Activated CD8-positive, alpha-beta memory T cell treated with anti-CD3 and anti-CD28 coated beads for 24 hours (primary cell): Measurements from ENCODE around the gene BDH1.
"Not testable (repeated sequence)": the region's sequence is repeated elsewhere in the genome, so short reads cannot be mapped to it uniquely, and the experiment has no call there.

Experiments used
- DNase-seq: peaks from one replicate; pipeline ENCODE4 v3.0.0-alpha.2; 2020

Gene BDH1

DNA sequence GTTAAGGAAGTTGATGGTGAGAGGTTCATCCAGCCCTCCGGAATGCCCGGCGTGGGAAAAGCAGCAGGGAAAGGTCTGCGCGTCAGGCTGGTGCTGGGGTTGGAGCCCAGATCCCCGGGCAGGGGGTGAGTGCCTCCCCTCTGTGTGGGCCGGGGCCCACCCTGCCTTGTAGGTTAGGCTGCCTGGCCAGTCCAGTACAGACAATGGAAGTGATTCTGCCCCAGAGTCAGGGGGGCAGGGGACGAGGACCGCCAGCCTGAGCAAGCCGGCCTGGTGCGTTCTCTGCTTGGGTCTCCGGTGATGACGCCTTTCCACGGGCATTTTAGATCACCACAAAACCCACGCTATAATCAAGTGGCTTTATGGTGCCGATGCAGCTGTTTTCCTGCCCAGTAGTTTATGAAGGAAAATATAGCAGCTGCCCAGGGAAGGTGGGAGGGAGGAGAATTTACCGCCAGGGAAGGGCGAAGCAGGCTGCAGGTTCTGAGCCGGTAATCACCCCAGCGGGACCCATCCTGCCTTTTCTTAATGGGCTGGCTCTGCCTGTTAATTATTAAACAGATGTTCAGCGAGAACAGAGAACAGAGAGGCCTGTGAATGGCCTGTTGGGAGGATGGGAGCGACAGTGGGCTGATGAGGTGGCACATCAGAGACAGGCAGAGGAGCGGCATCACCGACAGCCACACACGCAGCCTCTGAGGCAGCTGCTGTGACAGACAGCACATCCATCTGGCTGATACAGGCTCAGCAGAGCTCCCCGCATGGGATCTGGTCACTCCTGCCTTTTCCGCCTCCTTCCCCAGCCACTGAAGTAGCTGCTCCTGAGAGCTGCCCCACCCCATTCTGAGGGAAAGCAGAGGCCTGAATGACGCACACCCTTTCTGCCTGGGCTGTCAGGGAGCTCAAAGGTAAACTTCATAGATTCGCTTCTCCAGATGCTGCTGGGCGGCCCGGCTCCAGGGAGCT lies 35.2 kb downstream of the BDH1 start:
- no peak for DNase-seq

DNA sequence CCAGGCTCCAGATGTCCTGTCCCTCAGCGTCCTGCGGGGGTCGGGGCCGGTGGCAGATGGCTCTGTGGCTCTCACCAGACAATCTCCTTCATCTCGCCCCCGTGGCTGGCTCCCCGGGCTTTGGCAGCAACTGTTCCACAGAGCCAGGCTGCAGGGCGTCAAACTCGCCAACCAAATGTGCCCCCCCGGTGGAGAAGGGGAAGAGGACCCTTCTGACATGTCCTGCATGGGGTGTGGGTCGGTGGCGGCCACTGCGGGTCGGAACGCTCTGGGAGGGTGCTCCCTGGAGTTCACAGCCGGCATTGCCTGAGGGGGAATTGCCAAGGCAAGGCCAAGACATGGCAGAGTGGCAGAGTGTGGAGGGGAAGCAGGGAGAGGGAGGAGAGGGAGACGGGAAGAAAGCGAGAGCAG lies 36.0 kb downstream of the BDH1 start:
- no peak for DNase-seq

DNA sequence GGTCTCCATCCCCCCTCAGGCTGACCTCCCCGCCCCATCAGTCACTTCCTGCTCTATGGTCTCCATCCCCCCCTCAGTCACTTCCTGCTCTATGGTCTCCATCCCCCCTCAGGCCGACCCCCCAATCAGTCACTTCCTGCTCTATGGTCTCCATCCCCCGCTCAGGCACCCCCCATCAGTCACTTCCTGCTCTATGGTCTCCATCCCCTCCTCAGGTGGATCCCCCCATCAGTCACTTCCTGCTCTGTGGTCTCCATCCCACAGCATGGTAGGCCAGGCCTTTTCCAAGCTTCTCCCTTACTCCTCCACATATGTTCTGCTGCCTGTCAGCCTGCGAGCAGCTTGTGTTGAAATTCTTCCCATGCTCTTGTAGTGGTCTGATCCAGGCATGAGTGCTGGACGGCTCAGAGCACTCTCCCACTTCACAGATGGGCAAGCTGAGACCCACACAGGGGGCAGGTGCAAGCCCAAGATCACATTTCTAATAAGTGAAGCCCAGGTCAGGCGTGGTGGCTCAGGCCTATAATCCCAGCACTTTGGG lies 36.8 kb downstream of the BDH1 start:
- no peak for DNase-seq

DNA sequence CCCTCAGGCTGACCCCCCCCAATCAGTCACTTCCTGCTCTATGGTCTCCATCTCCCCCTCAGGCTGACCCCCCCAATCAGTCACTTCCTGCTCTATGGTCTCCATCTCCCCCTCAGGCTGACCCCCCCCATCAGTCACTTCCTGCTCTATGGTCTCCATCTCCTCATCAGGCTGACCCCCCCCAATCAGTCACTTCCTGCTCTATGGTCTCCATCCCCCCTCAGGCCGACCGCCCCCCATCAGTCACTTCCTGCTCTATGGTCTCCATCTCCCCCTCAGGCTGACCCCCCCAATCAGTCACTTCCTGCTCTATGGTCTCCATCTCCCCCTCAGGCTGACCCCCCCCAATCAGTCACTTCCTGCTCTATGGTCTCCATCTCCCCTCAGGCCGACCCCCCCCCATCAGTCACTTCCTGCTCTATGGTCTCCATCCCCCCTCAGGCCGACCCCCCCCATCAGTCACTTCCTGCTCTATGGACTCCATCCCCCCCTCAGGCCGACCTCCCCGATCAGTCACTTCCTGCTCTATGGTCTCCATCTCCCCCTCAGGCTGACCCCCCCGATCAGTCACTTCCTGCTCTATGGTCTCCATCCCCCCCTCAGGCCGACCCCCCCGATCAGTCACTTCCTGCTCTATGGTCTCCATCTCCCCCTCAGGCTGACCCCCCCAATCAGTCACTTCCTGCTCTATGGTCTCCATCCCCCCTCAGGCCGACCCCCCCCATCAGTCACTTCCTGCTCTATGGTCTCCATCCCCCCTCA lies 37.7 kb downstream of the BDH1 start:
- DNase-seq, result not testable (repeated sequence)

DNA sequence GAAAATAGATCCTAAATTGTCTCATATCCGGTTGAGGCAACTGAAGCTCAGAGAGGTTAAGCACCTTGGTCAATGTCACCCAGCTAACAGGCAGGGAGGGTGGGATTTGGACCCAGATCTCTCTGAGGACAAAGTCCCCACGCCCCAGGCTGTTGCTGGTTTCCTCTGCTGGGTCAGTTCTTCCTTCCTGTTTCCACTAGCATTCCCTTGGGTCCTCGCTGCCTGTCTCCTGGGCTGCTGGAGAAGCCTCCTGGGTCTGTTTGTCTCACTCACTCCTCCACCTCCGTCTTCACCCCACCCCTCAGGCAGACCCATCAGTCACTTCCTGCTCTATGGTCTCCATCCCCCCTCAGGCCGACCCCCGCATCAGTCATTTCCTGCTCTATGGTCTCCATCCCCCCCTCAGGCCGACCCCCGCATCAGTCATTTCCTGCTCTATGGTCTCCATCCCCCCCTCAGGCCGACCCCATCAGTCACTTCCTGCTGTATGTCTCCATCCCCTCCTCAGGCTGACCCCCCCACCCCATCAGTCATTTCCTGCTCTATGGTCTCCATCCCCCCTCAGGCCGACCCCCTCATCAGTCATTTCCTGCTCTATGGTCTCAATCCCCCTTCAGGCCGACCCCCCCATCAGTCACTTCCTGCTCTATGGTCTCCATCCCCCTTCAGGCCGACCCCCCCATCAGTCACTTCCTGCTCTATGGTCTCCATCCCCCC lies 38.7 kb downstream of the BDH1 start:
- not testable (repeated sequence) for DNase-seq

DNA sequence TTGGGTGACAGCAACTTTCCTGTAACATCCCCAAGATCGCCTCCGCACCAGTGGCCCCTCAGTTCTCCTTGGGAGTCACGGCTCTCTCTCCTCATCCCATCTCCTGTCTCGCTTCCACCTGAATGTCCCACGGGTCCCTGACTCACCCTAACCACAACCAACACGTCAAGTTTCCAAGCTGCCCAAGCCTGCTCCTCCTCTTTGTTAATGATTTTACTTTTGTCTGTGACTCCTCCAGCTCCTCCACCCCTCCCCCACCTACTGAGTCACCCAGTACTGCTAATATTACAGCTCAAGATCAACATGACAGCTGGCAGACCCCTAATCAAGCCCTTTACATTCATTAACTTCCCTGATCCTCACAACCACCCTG lies 39.3 kb downstream of the BDH1 start:
- DNase-seq, result no peak

DNA sequence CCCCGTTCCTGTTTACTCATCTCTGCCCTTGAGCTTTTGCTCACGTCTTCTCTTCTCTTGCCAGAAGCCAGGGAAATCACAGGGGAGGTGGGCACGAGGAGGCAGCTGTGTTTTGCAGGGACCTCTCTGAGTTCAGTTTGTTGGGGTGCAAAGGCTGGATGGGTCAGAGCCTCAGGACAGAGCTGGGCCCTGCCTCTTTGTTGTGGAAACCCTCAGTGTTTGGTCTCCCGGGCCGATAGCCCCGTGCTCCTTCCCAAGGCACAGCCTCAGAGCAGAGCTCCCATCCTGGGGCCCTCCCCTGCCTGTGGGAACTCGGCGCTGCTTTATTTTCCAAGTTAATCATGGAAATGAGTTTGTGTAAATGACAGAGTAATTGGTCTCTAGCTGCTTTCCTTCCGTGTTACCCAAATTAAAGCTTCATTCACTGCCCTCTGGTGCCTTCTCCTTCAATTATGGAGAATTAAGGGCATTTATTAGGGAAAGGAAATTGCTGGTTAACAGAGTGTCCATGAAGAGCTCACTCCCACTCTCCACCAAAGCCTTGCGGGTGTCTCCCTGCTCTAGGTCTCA lies 40.9 kb downstream of the BDH1 start:
- no peak for DNase-seq

DNA sequence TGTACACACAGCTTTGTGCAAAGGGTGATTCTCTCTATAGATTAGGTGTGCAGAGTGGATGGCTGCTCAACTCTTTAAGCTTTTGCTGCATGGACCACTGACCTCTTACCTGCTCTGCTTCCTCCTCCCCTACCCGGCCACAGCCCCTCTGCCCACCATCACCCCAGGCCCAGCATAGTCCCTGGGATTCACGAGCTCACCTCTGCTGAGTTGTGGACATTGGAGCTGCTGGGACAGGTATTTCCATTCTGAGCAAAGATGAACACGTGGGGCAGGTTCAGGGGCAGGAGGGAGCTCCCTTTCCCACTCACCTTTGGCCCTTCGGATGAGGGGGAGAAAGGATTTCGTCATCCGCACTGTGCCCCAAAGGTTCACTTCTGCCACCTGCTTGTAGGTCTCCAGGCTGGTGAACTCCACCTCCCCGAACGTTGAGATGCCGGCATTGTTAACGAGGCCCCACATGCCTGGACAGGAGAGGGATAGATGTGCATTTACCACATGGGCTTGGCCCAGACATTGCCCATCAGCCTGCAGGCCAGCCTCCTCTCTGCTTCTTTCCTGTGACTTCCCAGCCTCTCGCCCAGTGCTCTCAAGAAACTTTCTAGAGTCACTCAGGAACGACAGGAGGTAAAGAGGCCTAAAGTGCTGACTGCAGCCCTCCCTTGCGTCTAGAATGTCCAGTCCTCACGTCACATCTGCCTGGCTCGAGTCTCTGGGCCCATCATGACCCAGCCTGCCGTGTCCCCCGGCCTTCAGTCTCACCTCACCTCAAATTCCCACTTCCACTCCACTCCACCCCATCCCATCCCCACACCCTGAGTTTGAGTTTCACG lies 41.6 kb downstream of the BDH1 start:
- no peak for DNase-seq

DNA sequence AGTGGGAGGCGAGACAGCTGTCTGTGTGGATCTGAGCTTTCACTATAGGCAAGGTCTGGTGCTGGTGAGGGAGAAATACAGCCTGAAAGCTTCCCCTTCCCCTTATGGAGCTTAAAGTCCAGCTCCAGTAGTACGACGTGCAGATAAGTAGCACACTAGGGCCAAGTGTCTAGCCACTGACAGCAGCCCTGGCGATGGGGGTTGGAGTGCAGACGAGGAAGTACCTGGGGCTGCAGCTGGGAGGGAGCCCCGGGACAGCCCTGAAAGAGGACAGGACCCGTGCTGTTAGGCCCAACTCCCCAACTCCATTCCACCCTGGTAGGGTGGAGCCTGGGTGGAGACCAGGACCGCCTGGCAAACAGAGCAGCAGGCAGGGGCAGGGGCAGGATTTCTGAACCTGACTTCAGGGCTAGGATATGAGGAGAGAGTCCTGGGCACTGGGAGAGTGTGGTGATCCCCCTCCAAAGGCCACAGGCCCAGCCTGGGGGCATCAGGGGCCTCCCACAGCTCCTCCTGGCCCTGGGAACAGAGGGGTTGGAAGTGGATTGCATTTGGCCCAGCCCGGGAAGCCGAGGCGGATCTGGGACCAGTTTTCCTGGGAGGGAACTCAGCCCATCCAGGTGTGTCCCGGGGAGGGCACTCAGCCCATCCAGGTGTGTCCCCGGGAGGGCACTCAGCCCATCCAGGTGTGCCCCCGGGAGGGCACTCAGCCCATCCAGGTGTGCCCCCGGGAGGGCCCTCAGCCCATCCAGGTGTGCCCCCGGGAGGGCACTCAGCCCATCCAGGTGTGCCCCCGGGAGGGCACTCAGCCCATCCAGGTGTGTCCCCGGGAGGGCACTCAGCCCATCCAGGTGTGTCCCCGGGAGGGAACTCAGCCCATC lies 42.8 kb downstream of the BDH1 start:
- no peak for DNase-seq

DNA sequence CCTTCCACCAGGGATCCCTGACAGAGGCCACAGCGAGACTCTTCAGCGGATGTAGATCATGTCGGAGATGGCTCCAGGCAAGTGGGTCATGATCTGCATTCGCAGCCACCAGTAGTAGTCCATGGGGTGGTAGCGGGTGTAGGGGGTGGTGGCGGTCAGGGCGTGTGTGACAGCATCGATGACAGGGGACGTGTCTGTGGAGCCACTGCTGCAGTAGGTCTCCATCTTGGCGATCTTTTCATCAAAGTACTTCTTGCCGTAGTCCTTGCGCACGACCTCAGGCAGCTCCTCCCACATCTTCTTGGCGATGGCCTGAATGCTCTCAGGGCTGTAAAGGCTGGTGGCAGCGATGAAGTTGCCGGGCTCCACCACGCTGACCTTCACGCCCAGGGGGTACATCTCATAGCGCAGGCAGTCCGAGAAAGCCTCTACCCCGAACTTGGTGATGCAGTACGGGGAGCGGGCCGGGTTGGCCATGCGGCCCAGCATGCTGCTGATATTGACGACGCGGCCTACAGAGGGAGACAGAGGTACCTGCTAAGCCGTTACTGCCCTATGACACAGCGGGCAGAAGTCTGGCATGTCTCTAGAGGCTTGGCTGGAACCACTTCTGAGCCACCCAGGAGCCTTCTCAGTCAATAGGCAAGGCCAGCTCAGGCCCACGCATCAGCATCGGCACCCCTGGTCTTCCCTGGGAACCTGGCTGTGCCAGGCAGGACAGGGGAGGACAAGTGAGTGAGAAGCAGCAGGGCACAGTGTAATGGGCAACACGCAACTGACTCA lies 43.7 kb downstream of the BDH1 start:
- DNase-seq, result no peak

DNA sequence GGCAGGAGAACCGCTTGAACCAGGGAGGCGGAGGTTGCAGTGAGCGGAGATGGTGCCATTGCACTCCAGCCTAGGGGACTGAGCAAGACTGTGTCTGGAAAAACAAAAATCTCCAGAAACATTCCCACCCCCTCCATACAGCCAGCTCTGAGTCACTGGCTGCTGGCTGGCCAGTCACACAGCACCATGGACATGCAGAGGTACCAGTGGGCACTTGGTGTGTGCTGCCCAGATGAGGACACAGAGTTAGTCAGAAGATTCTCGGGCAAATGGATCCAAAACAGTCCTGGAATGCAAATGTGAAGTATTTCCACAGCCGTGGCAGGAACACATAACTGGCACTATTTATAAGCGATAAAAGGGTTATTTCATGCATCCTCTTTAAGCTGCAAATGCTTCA lies 44.6 kb downstream of the BDH1 start:
- DNase-seq, result no peak

DNA sequence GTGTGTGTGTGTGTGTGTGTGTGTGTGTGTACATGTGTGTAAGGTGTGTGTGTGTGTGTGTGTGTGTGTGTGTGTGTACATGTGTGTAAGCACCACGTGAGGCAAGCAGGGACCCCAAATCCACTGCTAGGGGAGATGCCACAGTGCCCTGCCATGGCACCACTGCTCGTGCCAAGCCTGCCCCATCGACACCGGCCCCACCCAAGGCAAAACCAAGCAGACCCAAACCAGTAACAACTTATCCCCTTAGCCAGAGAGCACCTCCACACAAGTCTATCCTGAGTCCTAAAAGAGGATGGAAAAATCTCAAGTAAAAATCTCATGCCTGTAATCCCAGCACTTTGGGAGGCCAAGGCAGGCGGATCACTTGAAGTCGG lies 45.1 kb downstream of the BDH1 start:
- no peak for DNase-seq

DNA sequence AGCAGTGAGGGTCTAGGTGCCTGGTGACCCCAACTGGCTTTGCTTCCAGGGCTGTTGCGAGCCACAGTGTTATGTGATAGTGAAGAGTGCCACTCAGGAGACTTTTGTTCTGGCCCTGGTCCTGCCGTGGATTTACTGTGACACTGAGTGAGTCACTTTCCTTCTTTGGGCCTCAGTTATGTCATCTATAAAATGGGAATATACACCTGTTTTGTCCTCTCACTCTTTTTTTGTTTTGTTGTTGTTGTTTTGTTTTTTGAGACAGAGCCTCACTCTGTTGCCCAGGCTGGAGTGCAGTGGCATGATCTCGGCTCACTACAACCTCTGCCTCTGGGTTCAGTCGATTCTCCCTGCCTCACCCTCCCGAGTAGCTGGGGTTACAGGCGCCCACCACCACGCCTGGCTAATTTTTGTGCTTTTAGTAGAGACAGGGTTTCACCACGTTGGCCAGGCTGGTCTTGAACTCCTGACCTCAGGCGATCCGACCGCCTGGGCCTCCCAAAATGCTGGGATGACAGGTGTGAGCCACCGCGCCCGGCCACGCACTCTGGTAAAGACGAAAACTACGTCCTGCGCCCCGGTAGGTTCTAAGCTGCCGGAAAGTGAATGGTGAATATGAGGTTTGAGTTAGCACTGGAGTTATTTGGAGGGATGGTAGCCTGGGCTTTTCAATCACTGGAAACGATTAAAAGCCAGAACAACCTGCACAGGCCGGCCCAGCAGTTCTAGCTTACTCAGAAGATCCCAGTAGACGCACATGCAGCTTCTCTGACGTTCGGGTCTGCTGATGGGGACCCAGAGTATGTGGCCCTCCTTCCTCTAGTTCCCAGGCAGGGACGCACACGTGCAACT lies 46.6 kb downstream of the BDH1 start:
- no peak for DNase-seq

DNA sequence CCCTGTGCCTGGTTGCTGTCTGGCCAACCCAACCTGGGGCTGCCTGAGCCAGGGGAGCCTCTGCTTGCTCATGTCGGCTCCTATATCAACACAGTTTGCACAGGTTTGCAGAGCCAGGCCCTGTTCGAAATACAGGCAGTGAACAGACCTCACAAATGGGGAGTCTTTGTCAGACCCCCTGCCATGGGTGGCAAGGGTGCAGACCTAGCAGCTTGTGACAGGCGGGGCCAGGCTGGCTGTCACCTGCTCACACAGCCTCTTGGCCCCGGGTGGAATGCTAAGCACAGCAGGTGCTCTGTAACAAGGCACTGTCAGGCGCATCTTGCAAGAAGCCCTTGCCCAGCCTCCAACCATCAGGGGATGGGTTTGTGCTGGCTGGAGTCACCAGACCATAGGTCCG lies 47.3 kb downstream of the BDH1 start:
- no peak for DNase-seq

DNA sequence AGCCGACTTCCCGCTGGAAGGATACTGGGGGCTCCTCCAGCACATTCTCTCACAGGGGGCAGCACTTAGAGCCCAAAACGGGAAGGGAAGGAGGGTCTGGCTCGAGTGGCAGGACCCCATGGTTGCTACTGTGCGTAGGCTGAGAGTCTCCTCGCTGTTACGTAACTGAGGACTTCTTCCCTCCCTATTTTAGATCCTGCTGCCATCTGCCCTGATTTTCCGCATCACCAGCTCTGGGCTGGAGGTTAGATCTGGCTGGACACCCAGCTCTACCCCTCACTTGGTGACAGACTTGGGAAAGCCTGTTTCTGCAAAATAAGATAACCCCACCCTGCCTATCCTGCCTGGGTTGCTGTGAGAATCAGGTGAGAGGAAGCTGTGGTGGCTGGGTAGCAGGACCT lies 47.7 kb downstream of the BDH1 start:
- DNase-seq, result no peak

DNA sequence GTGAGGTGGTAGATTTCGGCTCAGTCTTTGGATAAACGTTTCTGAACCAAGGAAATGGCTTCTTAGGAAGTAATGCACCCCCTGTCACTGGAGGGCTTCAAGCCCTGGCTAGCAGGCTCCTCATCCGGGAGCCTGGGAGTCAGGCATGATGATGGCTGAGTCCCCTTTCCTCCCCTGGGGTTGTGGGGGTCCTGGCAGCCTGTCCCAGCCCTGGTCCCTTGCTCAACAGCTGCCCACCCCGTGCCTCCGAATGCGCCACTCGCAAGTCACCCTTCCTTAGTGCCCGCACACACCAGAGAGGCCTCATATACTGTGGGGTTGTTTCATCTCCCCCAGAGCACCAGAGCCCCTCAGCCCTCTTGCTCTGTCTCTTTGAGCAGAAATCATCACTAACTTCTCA lies 48.2 kb downstream of the BDH1 start:
- DNase-seq, result no peak

DNA sequence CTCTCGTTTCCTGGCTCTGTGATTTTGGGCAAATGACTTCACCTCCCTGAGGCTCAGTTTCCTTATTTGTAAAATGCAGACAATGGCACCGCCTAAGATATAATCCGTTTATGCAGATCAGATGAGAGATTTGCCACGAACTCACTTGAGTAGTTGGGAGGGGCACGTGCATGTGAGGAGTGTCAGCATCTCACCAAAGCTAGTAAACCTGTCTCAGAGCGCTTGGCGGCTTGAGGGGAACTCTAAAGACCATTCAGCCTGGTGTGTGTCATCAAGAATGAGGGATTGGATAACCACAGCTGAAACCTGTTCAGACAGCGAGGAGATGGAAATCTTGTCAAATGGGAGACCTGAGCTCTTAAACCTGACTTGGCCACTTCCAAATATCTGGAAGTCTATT lies 48.7 kb downstream of the BDH1 start:
- no peak for DNase-seq

DNA sequence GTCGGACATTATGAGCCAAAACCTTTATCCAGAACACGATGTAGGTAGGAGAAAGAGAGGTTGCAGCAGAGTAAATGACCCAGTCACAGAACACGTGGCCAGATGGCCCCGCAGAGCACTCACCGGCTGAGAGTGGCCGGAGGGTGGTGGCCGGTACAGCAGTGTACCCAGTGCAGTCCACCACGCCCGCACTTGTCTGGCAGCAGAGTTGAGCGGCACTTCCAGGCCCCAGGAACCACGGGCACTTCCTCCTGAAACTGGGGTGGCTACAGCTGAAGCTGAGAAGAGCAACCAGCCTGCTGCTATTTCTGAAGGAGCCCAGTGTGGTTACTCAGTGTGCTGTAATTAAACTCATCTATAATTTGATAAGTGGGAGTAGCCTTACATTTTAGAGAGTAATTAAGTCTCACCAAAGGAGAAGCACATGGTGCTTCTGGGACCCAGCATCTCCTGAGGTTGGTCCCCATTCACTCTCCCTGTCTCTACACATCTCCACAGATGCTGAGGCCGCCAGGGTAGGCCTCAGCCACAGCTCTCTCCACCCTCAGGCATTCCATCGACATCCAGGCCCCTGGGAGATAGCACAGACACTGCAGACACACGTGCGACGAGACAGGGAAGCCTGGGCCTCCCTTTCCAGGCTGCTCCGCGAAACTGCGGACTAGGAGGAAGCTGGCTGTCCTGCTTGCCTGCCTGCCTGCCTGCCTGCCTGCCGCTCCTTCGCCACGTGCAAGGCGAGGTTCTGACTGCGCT lies 49.8 kb downstream of the BDH1 start:
- DNase-seq, result no peak
